Effector CD4-positive, alpha-beta T cell (primary cell): ENCODE data around the gene LHPP.

Source experiments
- DNase-seq: peaks from one replicate; pipeline ENCODE4 v3.0.0-alpha.2; 2020

The LHPP gene

GRCh38 chr10:124559372-124560132 lies 97.9 kb downstream of the LHPP start:
- DNase-seq: no peak

- no peak for DNase-seq
Observed at GRCh38 chr10:124560377-124561105, 98.9 kb downstream of the LHPP start.

GRCh38 chr10:124561206-124561605 lies 99.6 kb downstream of the LHPP start:
- no peak for DNase-seq

- no peak for DNase-seq
Observed at GRCh38 chr10:124562425-124563060, 100.9 kb downstream of the LHPP start.

GRCh38 chr10:124563320-124564040 lies 101.9 kb downstream of the LHPP start:
- no peak for DNase-seq

- DNase-seq: no peak
Observed at GRCh38 chr10:124564881-124565280, 103.3 kb downstream of the LHPP start.

- DNase-seq: no peak
Observed at GRCh38 chr10:124565565-124566221, 104.1 kb downstream of the LHPP start.

GRCh38 chr10:124566222-124566888 lies 104.7 kb downstream of the LHPP start:
- no peak for DNase-seq

- no peak for DNase-seq
Observed at GRCh38 chr10:124566981-124567835, 105.6 kb downstream of the LHPP start.

GRCh38 chr10:124568339-124568738 lies 106.7 kb downstream of the LHPP start:
- DNase-seq: no peak

GRCh38 chr10:124568848-124569622 lies 107.4 kb downstream of the LHPP start:
- DNase-seq: no peak

GRCh38 chr10:124569623-124570470 lies 108.2 kb downstream of the LHPP start:
- DNase-seq: no peak

- DNase-seq: no peak
Observed at GRCh38 chr10:124570646-124571045, 109.0 kb downstream of the LHPP start.

GRCh38 chr10:124572751-124573150 lies 111.1 kb downstream of the LHPP start:
- DNase-seq: no peak

- DNase-seq: no peak
Observed at GRCh38 chr10:124573726-124574455, 112.3 kb downstream of the LHPP start.

- no peak for DNase-seq
Observed at GRCh38 chr10:124574456-124575070, 112.9 kb downstream of the LHPP start.

- DNase-seq: no peak
Observed at GRCh38 chr10:124575107-124576035, 113.7 kb downstream of the LHPP start.
